Caco-2 (cell line): ENCODE measurements around the gene ZNF718. TPM values are rescaled to one million over a fixed set of nuclear protein-coding genes. Genes with fewer than 3 reads are reported as not detected.

ENCODE experiments used
- BruUV-seq: library from RNA; stranded (reverse); fragments of 400-500 nt; replicated peaks from 2 replicates; lab custom pipeline; 2021; lab: Mats Ljungman, UMichigan
- CTCF ChIA-PET: fragments of 300-600 bp; sonication (Branson Sonifier 250); formaldehyde crosslinking; loops from one replicate; lab custom pipeline; 2022; ENCODE audit warnings: antibody characterized with exemption; lab: Charles Lee
- POLR2A ChIA-PET: fragments of 300-600 bp; sonication (Branson Sonifier 250); formaldehyde crosslinking; loops from one replicate; lab custom pipeline; 2022; ENCODE audit warnings: antibody characterized with exemption; lab: Charles Lee
- DNase-seq, 2 experiments: peaks; one replicate each; pipeline versions ENCODE4 v3.0.0 to v3.0.0-alpha.2; 2020 to 2022
- H3K27me3 ChIP-seq: replicated peaks from 2 replicates; pipeline ENCODE4 v1.6.0; 2011; ENCODE audit warnings: low read length; ENCODE audit not compliant: control insufficient read depth, insufficient read depth
- H3K36me3 ChIP-seq: 2 replicates; pipeline ENCODE4 v1.5.1; 2011; ENCODE audit warnings: low read length; ENCODE audit not compliant: control insufficient read depth, insufficient read depth
- H3K4me1 ChIP-seq: fragments of 250-450 bp; sonication (Bioruptor Pico); 2 replicates; pipeline ENCODE4 v1.5.1; 2020; ENCODE audit warnings: mild to moderate bottlenecking
- H3K4me3 ChIP-seq: 2 replicates; pipeline ENCODE4 v1.5.1; 2011; ENCODE audit warnings: low read depth, mild to moderate bottlenecking, control low read depth, low read length
- H3K9me3 ChIP-seq: fragments of 250-450 bp; sonication (Bioruptor Pico); 2 replicates; pipeline ENCODE4 v1.5.1; 2020; ENCODE audit warnings: mild to moderate bottlenecking, moderate library complexity
- H3K27ac Mint-ChIP-seq: one replicate; pipeline ENCODE4 v1.8.0; 2022; ENCODE audit warnings: mixed read lengths; ENCODE audit not compliant: unreplicated experiment
- H3K27me3 Mint-ChIP-seq: one replicate; pipeline ENCODE4 v1.8.0; 2022; ENCODE audit warnings: mixed read lengths; ENCODE audit not compliant: insufficient read depth, unreplicated experiment
- H3K36me3 Mint-ChIP-seq: one replicate; pipeline ENCODE4 v1.8.0; 2022; ENCODE audit warnings: mild to moderate bottlenecking, mixed read lengths; ENCODE audit not compliant: insufficient read depth, unreplicated experiment
- H3K4me1 Mint-ChIP-seq: one replicate; pipeline ENCODE4 v1.8.0; 2022; ENCODE audit warnings: low read depth, mixed read lengths; ENCODE audit not compliant: unreplicated experiment
- H3K4me3 Mint-ChIP-seq: one replicate; pipeline ENCODE4 v1.8.0; 2022; ENCODE audit warnings: mild to moderate bottlenecking, moderate library complexity, mixed read lengths; ENCODE audit not compliant: unreplicated experiment
- H3K9me3 Mint-ChIP-seq: one replicate; pipeline ENCODE4 v1.8.0; 2022; ENCODE audit warnings: mixed read lengths; ENCODE audit not compliant: unreplicated experiment
- CTCF ChIP-seq, 2 experiments: fragments of 200-600 bp in 1 of 2; IDR thresholded peaks; 1 replicate in 1 of 2; 2 replicates in 1 of 2; pipeline versions ENCODE4 v1.5.1 to v1.8.0; 2011 to 2022; ENCODE audit warnings: antibody characterized with exemption in 1 of 2, control low read depth in 1 of 2, inconsistent platforms in 1 of 2, low read depth in 1 of 2, low read length in 1 of 2, mild to moderate bottlenecking in 1 of 2, moderate library complexity in 1 of 2; ENCODE audit not compliant: insufficient read depth in 1 of 2, severe bottlenecking in 1 of 2, unreplicated experiment in 1 of 2
- intact Hi-C: fragments of 100-400 bp; cut with micrococcal nuclease; formaldehyde crosslinking; loops from one replicate; pipeline ENCODE4 v1.10.0; 2022; ENCODE audit not compliant: unreplicated experiment
- total RNA-seq: library from RNA; stranded (reverse); gene quantifications from 2 replicates; pipeline ENCODE4 v1.2.3, GENCODE V29; 2022

ZNF718 gene
- total RNA-seq, 1 experiment from 2014 or later = 13.2 TPM

- peaks cover 58% of the 10 kb centered on the region for H3K9me3 Mint-ChIP-seq
- H3K27me3 Mint-ChIP-seq = no peaks in the 10 kb centered on the region
- H3K27ac Mint-ChIP-seq = no peak overlapping the region
- BruUV-seq = no TSS peak
- no peaks in the 10 kb centered on the region for H3K36me3 Mint-ChIP-seq
- no peaks in the 10 kb centered on the region for H3K4me1 Mint-ChIP-seq
- Histone ChIP-seq H3K27me3 (no peaks in the 10 kb centered on the region), H3K4me1 (no peaks in the 10 kb centered on the region), H3K9me3 (no peaks in the 10 kb centered on the region), H3K4me3 (no peak overlapping the region), H3K36me3 (no peaks in the 10 kb centered on the region)
- no peak overlapping the region for H3K4me3 Mint-ChIP-seq
- ChIA-PET CTCF (no interaction called here), POLR2A (no interaction called here)
- no peak for TF ChIP-seq CTCF (IDR thresholded peaks at IDR 0.05; ENCODE audit: insufficient read depth in 1 of 2, low read depth in 1 of 2, low read length in 1 of 2, severe bottlenecking in 1 of 2, unreplicated experiment in 1 of 2)
- no peak for DNase-seq
- intact Hi-C loops = no loop called here
These were observed 16.6 kb upstream of the ZNF718 start for GRCh38 chr4:107444-108429.

- no peak overlapping the region for H3K27ac Mint-ChIP-seq
- H3K36me3 Mint-ChIP-seq = no peaks in the 10 kb centered on the region
- BruUV-seq = no TSS peak
- H3K4me3 Mint-ChIP-seq = no peak overlapping the region
- no peak overlapping the region for H3K4me3 ChIP-seq
- H3K4me1 Mint-ChIP-seq = no peaks in the 10 kb centered on the region
- H3K27me3 ChIP-seq = no peaks in the 10 kb centered on the region
- H3K9me3 Mint-ChIP-seq = peaks cover 64% of the 10 kb centered on the region
- no peaks in the 10 kb centered on the region for H3K36me3 ChIP-seq
- no peaks in the 10 kb centered on the region for H3K4me1 ChIP-seq
- no peaks in the 10 kb centered on the region for H3K9me3 ChIP-seq
- intact Hi-C loops = no loop called here
- ChIA-PET CTCF (no interaction called here), POLR2A (interaction anchor here (0.6 kb wide), 1 partner anchor 84 kb away, joined by 4 read pairs; no protein-coding TSS in a partner anchor)
- TF ChIP-seq CTCF (IDR thresholded peaks at IDR 0.05; ENCODE audit: insufficient read depth in 1 of 2, low read depth in 1 of 2, low read length in 1 of 2, severe bottlenecking in 1 of 2, unreplicated experiment in 1 of 2) = no peak
- no peak for DNase-seq
- H3K27me3 Mint-ChIP-seq = no peaks in the 10 kb centered on the region
These were observed 11.5 kb upstream of the ZNF718 start for GRCh38 chr4:112771-113170.

GRCh38 chr4:113732-114131 lies 10.6 kb upstream of the ZNF718 start:
- intact Hi-C loops = no loop called here
- no peaks in the 10 kb centered on the region for H3K4me1 Mint-ChIP-seq
- no peaks in the 10 kb centered on the region for H3K9me3 ChIP-seq
- H3K36me3 ChIP-seq = no peaks in the 10 kb centered on the region
- no peak for DNase-seq
- no peaks in the 10 kb centered on the region for H3K27me3 Mint-ChIP-seq
- no peaks in the 10 kb centered on the region for H3K27me3 ChIP-seq
- H3K27ac Mint-ChIP-seq = no peak overlapping the region
- ChIA-PET CTCF (no interaction called here), POLR2A (no interaction called here)
- H3K36me3 Mint-ChIP-seq = no peaks in the 10 kb centered on the region
- no peak overlapping the region for H3K4me3 ChIP-seq
- BruUV-seq = no TSS peak
- no peaks in the 10 kb centered on the region for H3K4me1 ChIP-seq
- no peak overlapping the region for H3K4me3 Mint-ChIP-seq
- no peak for TF ChIP-seq CTCF (IDR thresholded peaks at IDR 0.05; ENCODE audit: insufficient read depth in 1 of 2, low read depth in 1 of 2, low read length in 1 of 2, severe bottlenecking in 1 of 2, unreplicated experiment in 1 of 2)
- H3K9me3 Mint-ChIP-seq = peaks cover 59% of the 10 kb centered on the region
